ENCODE measurements around the gene STAB2. TPM values are rescaled to one million over a fixed set of nuclear protein-coding genes. Genes with fewer than 3 reads are reported as not detected.

The STAB2 gene
- total and polyA plus RNA-seq, 7 donors: under 0.01 to 0.66 (median 0.48) TPM; not detected in 1

DNA sequence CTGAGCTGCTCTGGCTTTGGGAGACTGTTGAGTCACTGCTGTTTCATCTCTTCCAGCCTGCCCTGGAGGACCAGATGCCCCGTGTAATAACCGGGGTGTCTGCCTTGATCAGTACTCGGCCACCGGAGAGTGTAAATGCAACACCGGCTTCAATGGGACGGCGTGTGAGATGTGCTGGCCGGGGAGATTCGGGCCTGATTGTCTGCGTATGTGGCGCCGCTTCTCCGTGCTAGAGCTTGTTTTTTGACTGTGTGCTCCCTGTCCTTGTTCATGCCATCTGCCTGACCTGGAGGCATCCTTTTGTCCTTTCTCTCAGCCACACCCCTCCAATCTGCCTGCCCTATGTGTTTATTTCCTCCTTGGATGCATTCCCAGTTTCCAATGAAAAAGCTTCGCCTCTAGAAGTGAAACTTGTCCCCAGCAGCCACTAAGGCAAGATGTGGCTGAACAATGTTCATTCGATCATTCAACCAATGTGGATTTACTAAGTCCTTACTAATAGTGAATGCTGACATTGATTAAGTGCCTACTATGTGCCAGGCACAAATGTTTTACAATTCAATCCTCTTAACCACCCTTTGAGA is 155.4 kb downstream of the STAB2 start:
- 18 to 72% methylated on average over 15 of the region's 15 CpGs for WGBS, 2 donors
- no peak for TF ChIP-seq EP300 (IDR thresholded peaks at IDR 0.05)
- peak in 2 of 4 donors; percentile 41 for TF ChIP-seq POLR2AphosphoS5 (IDR thresholded peaks at IDR 0.05)
- Histone ChIP-seq H3K27ac (peak overlapping the region in 2 of 4 donors; percentile 15 to 29), H3K4me3 (no peak overlapping the region), H3K27me3 (no peaks in the 10 kb centered on the region), H3K4me1 (no peaks in the 10 kb centered on the region), H3K9me3 (no peaks in the 10 kb centered on the region), H3K36me3 (peaks cover 0 to 30% (median 6%) of the 10 kb centered on the region in 4 donors)
- intact Hi-C loops (cut with DNase I): no loop called here
- DNase-seq: no peak

DNA sequence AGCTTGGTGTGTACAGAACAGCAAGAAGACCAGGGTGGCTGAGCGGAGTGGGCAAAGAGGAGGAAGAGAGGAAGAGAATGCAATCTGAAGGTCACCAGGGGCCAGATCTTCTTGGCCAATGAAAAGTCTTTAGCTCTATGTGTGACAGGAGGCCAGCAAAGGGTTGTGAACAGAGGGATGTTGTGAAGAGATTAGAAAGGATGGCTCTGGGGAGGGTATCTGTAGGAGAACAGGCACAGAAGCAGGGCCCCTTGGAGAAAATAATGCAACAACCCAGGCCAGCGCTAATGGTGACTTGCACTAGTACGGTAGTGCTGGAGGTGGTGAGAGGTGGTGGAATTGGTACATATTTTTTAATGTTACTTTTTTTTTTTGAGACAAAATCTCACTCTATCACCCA is 156.7 kb downstream of the STAB2 start:
- H3K4me1 ChIP-seq: no peaks in the 10 kb centered on the region
- intact Hi-C loops (cut with DNase I): no loop called here
- 95 to 97% methylated on average over 3 of the region's 3 CpGs for WGBS, 2 donors
- no peak for DNase-seq
- no peak overlapping the region for H3K4me3 ChIP-seq
- no peak overlapping the region for H3K27ac ChIP-seq
- no peaks in the 10 kb centered on the region for H3K27me3 ChIP-seq
- H3K36me3 ChIP-seq: peaks cover 0 to 32% (median 6%) of the 10 kb centered on the region in 4 donors
- H3K9me3 ChIP-seq: no peaks in the 10 kb centered on the region
- TF ChIP-seq POLR2AphosphoS5 (IDR thresholded peaks at IDR 0.05): peak in 1 of 4 donors; percentile 19
- TF ChIP-seq EP300 (IDR thresholded peaks at IDR 0.05): no peak

- no peak for TF ChIP-seq POLR2A (IDR thresholded peaks at IDR 0.05)
- peak in 2 of 4 donors; percentile 13 to 39 for TF ChIP-seq POLR2AphosphoS5 (IDR thresholded peaks at IDR 0.05)
- TF ChIP-seq, protein P1, sequence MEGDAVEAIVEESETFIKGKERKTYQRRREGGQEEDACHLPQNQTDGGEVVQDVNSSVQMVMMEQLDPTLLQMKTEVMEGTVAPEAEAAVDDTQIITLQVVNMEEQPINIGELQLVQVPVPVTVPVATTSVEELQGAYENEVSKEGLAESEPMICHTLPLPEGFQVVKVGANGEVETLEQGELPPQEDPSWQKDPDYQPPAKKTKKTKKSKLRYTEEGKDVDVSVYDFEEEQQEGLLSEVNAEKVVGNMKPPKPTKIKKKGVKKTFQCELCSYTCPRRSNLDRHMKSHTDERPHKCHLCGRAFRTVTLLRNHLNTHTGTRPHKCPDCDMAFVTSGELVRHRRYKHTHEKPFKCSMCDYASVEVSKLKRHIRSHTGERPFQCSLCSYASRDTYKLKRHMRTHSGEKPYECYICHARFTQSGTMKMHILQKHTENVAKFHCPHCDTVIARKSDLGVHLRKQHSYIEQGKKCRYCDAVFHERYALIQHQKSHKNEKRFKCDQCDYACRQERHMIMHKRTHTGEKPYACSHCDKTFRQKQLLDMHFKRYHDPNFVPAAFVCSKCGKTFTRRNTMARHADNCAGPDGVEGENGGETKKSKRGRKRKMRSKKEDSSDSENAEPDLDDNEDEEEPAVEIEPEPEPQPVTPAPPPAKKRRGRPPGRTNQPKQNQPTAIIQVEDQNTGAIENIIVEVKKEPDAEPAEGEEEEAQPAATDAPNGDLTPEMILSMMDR (IDR thresholded peaks at IDR 0.05): no peak
- TF ChIP-seq EP300 (IDR thresholded peaks at IDR 0.05): no peak
- DNase-seq: no peak
- intact Hi-C loops (cut with DNase I): no loop called here
- Histone ChIP-seq H3K36me3 (peaks cover 0 to 34% (median 6%) of the 10 kb centered on the region in 4 donors), H3K9me3 (no peaks in the 10 kb centered on the region), H3K27ac (no peak overlapping the region), H3K27me3 (no peaks in the 10 kb centered on the region), H3K4me3 (no peak overlapping the region), H3K4me1 (no peaks in the 10 kb centered on the region)
- WGBS, 2 donors: 86 to 89% methylated on average over 2 of the region's 2 CpGs
Observed at GRCh38 chr12:103745962-103746361, 158.9 kb downstream of the STAB2 start.

GRCh38 chr12:103748002-103748401 is 160.9 kb downstream of the STAB2 start:
- Histone ChIP-seq H3K4me3 (no peak overlapping the region), H3K36me3 (peaks cover 0 to 40% (median 6%) of the 10 kb centered on the region in 4 donors), H3K9me3 (no peaks in the 10 kb centered on the region), H3K27ac (no peak overlapping the region), H3K4me1 (no peaks in the 10 kb centered on the region), H3K27me3 (no peaks in the 10 kb centered on the region)
- TF ChIP-seq EP300 (IDR thresholded peaks at IDR 0.05) (no peak), POLR2AphosphoS5 (IDR thresholded peaks at IDR 0.05) (peak in 2 of 4 donors; percentile 45 to 57), POLR2A (IDR thresholded peaks at IDR 0.05) (no peak)
- TF ChIP-seq, protein P1 (IDR thresholded peaks at IDR 0.05): no peak
- 91 to 96% methylated on average over 2 of the region's 2 CpGs for WGBS, 2 donors
- no peak for DNase-seq
- intact Hi-C loops (cut with DNase I): no loop called here

GRCh38 chr12:103748875-103749274 is 161.8 kb downstream of the STAB2 start:
- H3K4me1 ChIP-seq: no peaks in the 10 kb centered on the region
- intact Hi-C loops (cut with DNase I): no loop called here
- H3K9me3 ChIP-seq: no peaks in the 10 kb centered on the region
- H3K27me3 ChIP-seq: no peaks in the 10 kb centered on the region
- no peak for DNase-seq
- TF ChIP-seq, protein P1 (IDR thresholded peaks at IDR 0.05): no peak
- TF ChIP-seq POLR2AphosphoS5 (IDR thresholded peaks at IDR 0.05): peak in 2 of 4 donors; percentile 63 to 70
- peaks cover 0 to 49% (median 9%) of the 10 kb centered on the region in 4 donors for H3K36me3 ChIP-seq
- H3K4me3 ChIP-seq: no peak overlapping the region
- 93 to 94% methylated on average over 12 of the region's 12 CpGs for whole genome bisulfite sequencing, 2 donors
- no peak overlapping the region for H3K27ac ChIP-seq

DNA sequence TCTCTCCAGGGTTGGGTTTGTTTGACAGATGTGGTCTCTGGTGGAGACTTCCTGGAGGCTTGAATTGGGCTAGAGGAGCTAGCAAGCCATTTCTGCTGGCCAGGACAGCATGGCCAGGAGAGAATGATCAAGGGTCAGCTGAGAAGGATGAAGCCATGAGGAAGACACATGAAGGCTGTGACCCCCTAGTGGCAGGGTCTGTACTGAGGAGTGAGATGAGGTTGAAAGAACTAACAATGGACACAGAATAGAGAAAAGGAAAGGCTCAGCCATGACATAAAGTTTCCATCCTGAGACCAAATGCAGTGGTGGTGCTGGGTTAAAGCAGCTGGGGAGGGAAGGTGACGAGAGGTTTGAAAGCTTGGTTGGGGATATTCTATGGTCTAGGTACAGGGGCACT is 164.1 kb downstream of the STAB2 start:
- DNase-seq: no peak
- H3K9me3 ChIP-seq: no peaks in the 10 kb centered on the region
- 84 to 86% methylated on average over 1 of the region's 1 CpG for WGBS, 2 donors
- no peaks in the 10 kb centered on the region for H3K27me3 ChIP-seq
- intact Hi-C loops (cut with DNase I): no loop called here
- H3K4me3 ChIP-seq: no peak overlapping the region
- H3K4me1 ChIP-seq: no peaks in the 10 kb centered on the region
- H3K36me3 ChIP-seq: peaks cover 0 to 50% (median 5%) of the 10 kb centered on the region in 4 donors
- peak overlapping the region in 2 of 4 donors; percentile 14 to 29 for H3K27ac ChIP-seq
- TF ChIP-seq POLR2AphosphoS5 (IDR thresholded peaks at IDR 0.05) (peak in 2 of 4 donors; percentile 17 to 37), EP300 (IDR thresholded peaks at IDR 0.05) (no peak)
- TF ChIP-seq, protein P1 (IDR thresholded peaks at IDR 0.05): no peak

Measured in sigmoid colon (tissue), 7 donors.